Hepatocyte (in vitro differentiated cells): ENCODE measurements around the gene EFHD1. TPM values are rescaled to one million over a fixed set of nuclear protein-coding genes. Genes with fewer than 3 reads are reported as not detected.
"Not testable (repeated sequence)": the region's sequence is repeated elsewhere in the genome, so short reads cannot be mapped to it uniquely, and the experiment has no call there.

ENCODE experiments used
- DNase-seq: peaks from one replicate; pipeline ENCODE4 v3.0.0-alpha.2; 2016; ENCODE audit warnings: low spot score
- H2AFZ ChIP-seq: fragments of 200-600 bp; sonication (generic); 2 replicates; pipeline ENCODE4 v1.6.0; 2016; ENCODE audit warnings: antibody characterized with exemption, mild to moderate bottlenecking
- H3K27ac ChIP-seq: fragments of 200-600 bp; sonication (generic); 2 replicates; pipeline ENCODE4 v1.5.1; 2016; ENCODE audit warnings: mild to moderate bottlenecking
- H3K27me3 ChIP-seq: fragments of 200-600 bp; sonication (generic); 2 replicates; pipeline ENCODE4 v1.6.1; 2016
- H3K36me3 ChIP-seq: fragments of 200-600 bp; sonication (generic); replicated peaks from 2 replicates; pipeline ENCODE4 v1.5.1; 2016; ENCODE audit warnings: low read depth; ENCODE audit not compliant: insufficient read depth
- H3K4me1 ChIP-seq: fragments of 200-600 bp; sonication (generic); 2 replicates; pipeline ENCODE4 v1.5.1; 2016; ENCODE audit warnings: mild to moderate bottlenecking, moderate library complexity; ENCODE audit not compliant: insufficient read depth
- H3K4me2 ChIP-seq: fragments of 200-600 bp; sonication (generic); 2 replicates; pipeline ENCODE4 v1.6.0; 2016
- H3K4me3 ChIP-seq: fragments of 200-600 bp; sonication (generic); 2 replicates; pipeline ENCODE4 v1.5.1; 2016; ENCODE audit warnings: mild to moderate bottlenecking
- H3K79me2 ChIP-seq: fragments of 200-600 bp; sonication (generic); 2 replicates; pipeline ENCODE4 v1.6.0; 2017; ENCODE audit warnings: mild to moderate bottlenecking
- H3K9me2 ChIP-seq: fragments of 200-600 bp; sonication (generic); replicated peaks from 2 replicates; pipeline ENCODE4 v1.6.0; 2017; ENCODE audit warnings: mild to moderate bottlenecking; ENCODE audit not compliant: insufficient read depth
- H3K9me3 ChIP-seq: fragments of 200-600 bp; sonication (generic); 2 replicates; pipeline ENCODE4 v1.5.1; 2016; ENCODE audit warnings: low read depth, mild to moderate bottlenecking
- H4K20me1 ChIP-seq: fragments of 200-600 bp; sonication (generic); 2 replicates; pipeline ENCODE4 v1.6.0; 2016; ENCODE audit warnings: mild to moderate bottlenecking; ENCODE audit not compliant: insufficient read depth, poor library complexity, severe bottlenecking
- CTCF ChIP-seq: fragments of 200-600 bp; sonication (generic); IDR thresholded peaks from 2 replicates; pipeline ENCODE4 v1.5.1; 2016; ENCODE audit warnings: antibody characterized with exemption, mild to moderate bottlenecking; ENCODE audit not compliant: poor library complexity
- EZH2 ChIP-seq: fragments of 200-600 bp; sonication (generic); IDR thresholded peaks from 2 replicates; pipeline ENCODE4 v1.6.1; 2016; ENCODE audit warnings: antibody characterized with exemption, mild to moderate bottlenecking, borderline replicate concordance
- EZH2phosphoT487 ChIP-seq: fragments of 200-600 bp; sonication (generic); IDR thresholded peaks from one replicate; pipeline ENCODE4 v1.6.1; 2018; ENCODE audit warnings: antibody characterized with exemption, mild to moderate bottlenecking, low read depth, moderate library complexity; ENCODE audit not compliant: unreplicated experiment, severe bottlenecking
- WGBS: methylation state at CpG from one replicate; pipeline ENCODE4 v1.1.6; 2016; ENCODE audit warnings: low lambda C conversion rate; ENCODE audit errors: missing lambda C conversion rate; 5-methylcytosine and 5-hydroxymethylcytosine counted together
- polyA plus RNA-seq: library from polyadenylated mRNA; unstranded; fragments of >200 nt; fragmentation: Nextera tagmentation; extraction: Ambion mirVana; gene quantifications from 2 replicates; pipeline ENCODE4 v1.2.1, GENCODE V29; 2016
- total RNA-seq: library from RNA; depleted of rRNA; stranded (reverse); fragments of >200 nt; gene quantifications from 2 replicates; pipeline ENCODE4 v1.2.3, GENCODE V29; 2014

EFHD1 gene
- total and polyA plus RNA-seq, 2 experiments from 2014 or later: 3.0 to 6.7 TPM

- Histone ChIP-seq H2AFZ (peak overlapping the region; percentile 69), H3K27me3 (peaks cover 25% of the 10 kb centered on the region)
Measured at GRCh38 chr2:232632229-232632903, 1.0 kb upstream of the EFHD1 start.

GRCh38 chr2:232632904-232633412 is 446 bp upstream of the EFHD1 start:
- Histone ChIP-seq H3K79me2 (no peaks in the 10 kb centered on the region), H3K9me2 (no peaks in the 10 kb centered on the region), H3K27ac (peak overlapping the region; percentile 23), H3K9me3 (no peaks in the 10 kb centered on the region), H3K27me3 (peaks cover 25% of the 10 kb centered on the region), H3K36me3 (no peaks in the 10 kb centered on the region), H3K4me1 (peaks cover 4% of the 10 kb centered on the region), H4K20me1 (no peaks in the 10 kb centered on the region), H3K4me2 (peak overlapping the region; percentile 89), H3K4me3 (peak overlapping the region; percentile 51), H2AFZ (peak overlapping the region; percentile 69)
- peak; percentile 46 for DNase-seq
- peak; percentile 12 for TF ChIP-seq EZH2
- peak; percentile 17 for TF ChIP-seq CTCF
- TF ChIP-seq EZH2phosphoT487: no peak
- WGBS: 4% methylated on average over 24 of the region's 40 CpGs

More at GRCh38 chr2:232632229-232632903, 1.0 kb upstream of the EFHD1 start:
- TF ChIP-seq EZH2phosphoT487 (no peak), CTCF (no peak), EZH2 (no peak)
- WGBS: 60% methylated on average over 19 of the region's 19 CpGs
- Histone ChIP-seq H3K4me1 (peaks cover 4% of the 10 kb centered on the region), H4K20me1 (no peaks in the 10 kb centered on the region), H3K79me2 (no peaks in the 10 kb centered on the region), H3K9me3 (no peaks in the 10 kb centered on the region), H3K4me3 (peak overlapping the region; percentile 51), H3K4me2 (peak overlapping the region; percentile 89), H3K9me2 (no peaks in the 10 kb centered on the region), H3K27ac (no peak overlapping the region), H3K36me3 (no peaks in the 10 kb centered on the region)
- no peak for DNase-seq

- Histone ChIP-seq H3K4me2 (peak overlapping the region; percentile 89), H4K20me1 (no peaks in the 10 kb centered on the region), H3K79me2 (no peaks in the 10 kb centered on the region), H2AFZ (peak overlapping the region; percentile 69), H3K9me3 (no peaks in the 10 kb centered on the region), H3K27ac (no peak overlapping the region), H3K9me2 (no peaks in the 10 kb centered on the region), H3K4me3 (peak overlapping the region; percentile 51), H3K27me3 (peaks cover 25% of the 10 kb centered on the region), H3K36me3 (no peaks in the 10 kb centered on the region), H3K4me1 (peaks cover 4% of the 10 kb centered on the region)
- WGBS: 12% methylated on average over 43 of the region's 61 CpGs
- no peak for DNase-seq
- TF ChIP-seq EZH2: peak; percentile 63
- TF ChIP-seq CTCF: no peak
Measured at GRCh38 chr2:232634206-232635150, 1.1 kb downstream of the EFHD1 start.

GRCh38 chr2:232635376-232635775 is 2.0 kb downstream of the EFHD1 start:
- H2AFZ ChIP-seq, DNase-seq, H3K79me2 ChIP-seq, H3K9me3 ChIP-seq, H3K27ac ChIP-seq, H3K36me3 ChIP-seq, H3K9me2 ChIP-seq, H3K4me1 ChIP-seq, H4K20me1 ChIP-seq, H3K4me3 ChIP-seq, H3K4me2 ChIP-seq: not testable (repeated sequence)
- WGBS: 96% methylated on average over 10 of the region's 10 CpGs
- H3K27me3 ChIP-seq: peaks cover 25% of the 10 kb centered on the region
